HepG2 (cell line): Measurements from ENCODE around the gene CYP27B1. TPM values are rescaled to one million over a fixed set of nuclear protein-coding genes. Genes with fewer than 3 reads are reported as not detected.

Source experiments
- ARHGAP35 ChIP-seq: sonication (generic); formaldehyde crosslinking; IDR thresholded peaks from 2 replicates; pipeline ENCODE4 v1.9.0; 2022; ENCODE audit warnings: mild to moderate bottlenecking, inconsistent platforms, moderate library complexity, missing genetic modification reagents, borderline replicate concordance
- CSRNP2 ChIP-seq: sonication (generic); formaldehyde crosslinking; conservative IDR thresholded peaks from 2 replicates; pipeline ENCODE4 v1.8.0; 2022; ENCODE audit warnings: low read depth, missing genetic modification reagents
- GTF3A ChIP-seq: sonication (generic); formaldehyde crosslinking; conservative IDR thresholded peaks from 2 replicates; pipeline ENCODE4 v1.4.0; 2020; ENCODE audit warnings: mild to moderate bottlenecking, missing genetic modification reagents
- KDM2A ChIP-seq: sonication (generic); formaldehyde crosslinking; IDR thresholded peaks from 2 replicates; pipeline ENCODE4 v1.4.0; 2020; ENCODE audit warnings: low read depth, missing genetic modification reagents, borderline replicate concordance
- MXI1 ChIP-seq: IDR thresholded peaks from 3 replicates; pipeline ENCODE4 v1.6.1; 2012; ENCODE audit warnings: low read depth, low read length, inconsistent platforms, borderline replicate concordance
- NKX3-1 ChIP-seq: sonication (generic); formaldehyde crosslinking; IDR thresholded peaks from 2 replicates; pipeline ENCODE4 v1.5.0; 2020; ENCODE audit warnings: missing genetic modification reagents
- ONECUT2 ChIP-seq: sonication (generic); formaldehyde crosslinking; IDR thresholded peaks from 2 replicates; pipeline ENCODE4 v1.4.0; 2020; ENCODE audit warnings: missing genetic modification reagents
- RBFOX2 ChIP-seq: fragments of 200-400 bp; formaldehyde crosslinking; IDR thresholded peaks from 2 replicates; pipeline ENCODE4 v1.6.1; 2017; ENCODE audit warnings: low read depth, mild to moderate bottlenecking, low read length
- RXRB ChIP-seq: IDR thresholded peaks from 2 replicates; pipeline ENCODE4 v1.6.1; 2016; ENCODE audit warnings: borderline replicate concordance, missing genetic modification reagents, missing compliant biosample characterization
- SKIL ChIP-seq: sonication (generic); formaldehyde crosslinking; IDR thresholded peaks from 2 replicates; pipeline ENCODE4 v1.8.0; 2022; ENCODE audit warnings: missing genetic modification reagents, mild to moderate bottlenecking, moderate library complexity, borderline replicate concordance
- SMAD1 ChIP-seq: sonication (generic); formaldehyde crosslinking; IDR thresholded peaks from 2 replicates; pipeline ENCODE4 v1.4.0; 2020; ENCODE audit warnings: missing genetic modification reagents, low read depth, mild to moderate bottlenecking, borderline replicate concordance
- SRSF9 ChIP-seq: fragments of 200-400 bp; formaldehyde crosslinking; IDR thresholded peaks from 2 replicates; pipeline ENCODE4 v1.6.1; 2018; ENCODE audit warnings: borderline replicate concordance, mild to moderate bottlenecking, low read depth, low read length; ENCODE audit not compliant: insufficient read depth, poor library complexity, severe bottlenecking
- STAG1 ChIP-seq: sonication (generic); formaldehyde crosslinking; IDR thresholded peaks from 2 replicates; pipeline ENCODE4 v1.4.0; 2020; ENCODE audit warnings: missing genetic modification reagents
- TFDP2 ChIP-seq: sonication (generic); formaldehyde crosslinking; IDR thresholded peaks from 2 replicates; pipeline ENCODE4 v1.4.0; 2020; ENCODE audit warnings: missing genetic modification reagents
- THAP8 ChIP-seq: sonication (generic); formaldehyde crosslinking; IDR thresholded peaks from 2 replicates; pipeline ENCODE4 v1.5.1; 2020; ENCODE audit warnings: missing genetic modification reagents, mild to moderate bottlenecking, borderline replicate concordance
- U2AF1 ChIP-seq: fragments of 200-400 bp; formaldehyde crosslinking; optimal IDR thresholded peaks from 2 replicates; pipeline ENCODE3; 2017; ENCODE audit warnings: mild to moderate bottlenecking, low read depth, low read length
- XBP1 ChIP-seq: sonication (generic); formaldehyde crosslinking; IDR thresholded peaks from 2 replicates; pipeline ENCODE4 v1.5.0; 2020; ENCODE audit warnings: missing genetic modification reagents
- XRCC5 ChIP-seq: fragments of 200-400 bp; formaldehyde crosslinking; optimal IDR thresholded peaks from 2 replicates; pipeline ENCODE3; 2017; ENCODE audit warnings: mild to moderate bottlenecking, low read length
- ZC3H4 ChIP-seq: sonication (generic); formaldehyde crosslinking; IDR thresholded peaks from 2 replicates; pipeline ENCODE4 v1.4.0; 2020; ENCODE audit warnings: missing genetic modification reagents, borderline replicate concordance
- ZFAT ChIP-seq: sonication (generic); formaldehyde crosslinking; conservative IDR thresholded peaks from 2 replicates; pipeline ENCODE4 v1.8.1; 2023; ENCODE audit warnings: missing genetic modification reagents, inconsistent platforms
- ZMAT3 ChIP-seq: sonication (generic); formaldehyde crosslinking; conservative IDR thresholded peaks from 2 replicates; pipeline ENCODE4 v1.7.0; 2021; ENCODE audit warnings: missing genetic modification reagents
- ZNF138 ChIP-seq: sonication (generic); formaldehyde crosslinking; IDR thresholded peaks from 2 replicates; pipeline ENCODE4 v1.5.0; 2020; ENCODE audit warnings: mild to moderate bottlenecking, low read depth, missing genetic modification reagents
- ZNF496 ChIP-seq: sonication (generic); formaldehyde crosslinking; IDR thresholded peaks from 2 replicates; pipeline ENCODE4 v1.8.1; 2023; ENCODE audit warnings: mild to moderate bottlenecking, moderate library complexity, missing genetic modification reagents; ENCODE audit not compliant: insufficient replicate concordance
- ZNF792 ChIP-seq: IDR thresholded peaks from 2 replicates; pipeline ENCODE4 v1.6.1; 2016
- polyA plus RNA-seq, 8 experiments: library from polyadenylated mRNA; depleted of rRNA in 3 of 8; stranded (reverse) in 7 of 8; unstranded in 1 of 8; fragments of >200 nt; fragmentation: Illumina TruSeq in 4 of 8; extraction: Trizol in 4 of 8; gene quantifications; 2 replicates each; pipeline versions ENCODE4 v1.2.1 to v1.2.3, GENCODE V29; 2011 to 2016; ENCODE audit warnings: low read depth in 4 of 8, missing spikeins in 1 of 8, mixed read lengths in 1 of 8; ENCODE audit not compliant: insufficient read depth in 1 of 8
- total RNA-seq, 5 experiments: library from RNA; depleted of rRNA; stranded (reverse); fragments of >200 nt; fragmentation: Illumina TruSeq; extraction: Trizol; gene quantifications; 2 replicates each; pipeline ENCODE4 v1.2.3, GENCODE V29; 2016; ENCODE audit warnings: low read depth in 1 of 5

The CYP27B1 gene
- total and polyA plus RNA-seq, 2 of the 13 experiments (the other 11 are each of a cell fraction or from before 2014, with no cell fraction given): 2.3 to 3.0 TPM

GRCh38 chr12:57751788-57752667 lies 14.8 kb downstream of the CYP27B1 start, which contains the start of gene CDK4 (continued):
- TF ChIP-seq STAG1 (CRISPR knock-in tag): no peak
- TF ChIP-seq CSRNP2 (CRISPR knock-in tag): no peak
- 0 out of 2 replicates have a peak, but pooled peaks have one; percentile 17 for TF ChIP-seq XBP1
- no peak for TF ChIP-seq ZFAT (CRISPR knock-in tag)
- no peak for TF ChIP-seq ZNF496 (CRISPR knock-in tag)
- TF ChIP-seq ZMAT3 (CRISPR knock-in tag): peak; percentile 93
- TF ChIP-seq THAP8: no peak; the same call in 1 of the 2 replicates
- TF ChIP-seq SKIL (CRISPR knock-in tag): peak; percentile 56; the same call in 1 of the 2 replicates
- TF ChIP-seq GTF3A: peak; percentile 88
- peak; percentile 82 for TF ChIP-seq XRCC5
- TF ChIP-seq KDM2A (CRISPR knock-in tag): peak; percentile 96
- TF ChIP-seq TFDP2 (CRISPR knock-in tag): peak; percentile 98
- TF ChIP-seq SMAD1 (CRISPR knock-in tag): 0 out of 2 replicates have a peak, but pooled peaks have one; percentile 61
- no peak; the same call in 1 of the 2 replicates for TF ChIP-seq ONECUT2 (CRISPR knock-in tag)
- peak; percentile 81; the same call in 1 of the 2 replicates for TF ChIP-seq ARHGAP35
- TF ChIP-seq U2AF1: peak; percentile 44
- TF ChIP-seq MXI1: peak; percentile 97; the same call in 2 of the 3 replicates
- peak; percentile 93 for TF ChIP-seq RBFOX2
- no peak for TF ChIP-seq NKX3-1 (CRISPR knock-in tag)
- no peak; the same call in 1 of the 2 replicates for TF ChIP-seq ZNF792 (CRISPR knock-in tag)
- TF ChIP-seq ZC3H4 (CRISPR knock-in tag): 0 out of 2 replicates have a peak, but pooled peaks have one; percentile 49
- TF ChIP-seq SRSF9: no peak
- TF ChIP-seq ZNF138 (CRISPR knock-in tag): 0 out of 2 replicates have a peak, but pooled peaks have one; percentile 80
- TF ChIP-seq RXRB: peak; percentile 81
